H1 (cell line): ENCODE measurements around the gene F7. TPM values are rescaled to one million over a fixed set of nuclear protein-coding genes. Genes with fewer than 3 reads are reported as not detected.

ENCODE experiments used
- CTCF ChIA-PET: fragments of 300-600 bp; sonication (Branson Sonifier 250); formaldehyde crosslinking; loops from one replicate; lab custom pipeline; 2021; ENCODE audit not compliant: partially characterized antibody; lab: Charles Lee
- POLR2A ChIA-PET: fragments of 300-600 bp; sonication (Branson Sonifier 250); formaldehyde crosslinking; loops from one replicate; lab custom pipeline; 2021; ENCODE audit warnings: inconsistent platforms; ENCODE audit not compliant: partially characterized antibody; lab: Charles Lee
- DNase-seq, 2 experiments: peaks; one replicate each; pipeline versions ENCODE4 v3.0.0 to v3.0.0-alpha.2; 2010 to 2022; ENCODE audit warnings: low spot score in 2 of 2, low read depth in 1 of 2, mixed read lengths in 1 of 2
- FAIRE-seq: peaks from 2 replicates; lab custom pipeline; 2011; peaks lifted over from hg19 to GRCh38; lab: Jason Lieb, UNC
- H2AFZ ChIP-seq: 2 replicates; pipeline ENCODE4 v1.8.1; 2012; ENCODE audit warnings: low read length, inconsistent platforms
- H2AK5ac ChIP-seq: 2 replicates; pipeline ENCODE4 v1.6.1; 2013; ENCODE audit warnings: low read depth, low read length
- H2BK120ac ChIP-seq: replicated peaks from 2 replicates; pipeline ENCODE3; 2013; ENCODE audit warnings: low read depth, low read length, inconsistent platforms
- H2BK12ac ChIP-seq: 2 replicates; pipeline ENCODE4 v1.6.1; 2013; ENCODE audit warnings: low read depth, low read length
- H2BK15ac ChIP-seq: 2 replicates; pipeline ENCODE4 v1.6.1; 2013; ENCODE audit warnings: low read length
- H2BK20ac ChIP-seq: 2 replicates; pipeline ENCODE4 v1.6.1; 2013; ENCODE audit warnings: low read length
- H2BK5ac ChIP-seq: 2 replicates; pipeline ENCODE4 v1.6.1; 2013; ENCODE audit warnings: low read depth, low read length
- H3K14ac ChIP-seq: 2 replicates; pipeline ENCODE4 v1.6.1; 2013; ENCODE audit warnings: inconsistent platforms; ENCODE audit not compliant: insufficient read length
- H3K18ac ChIP-seq: 2 replicates; pipeline ENCODE4 v1.6.1; 2013; ENCODE audit warnings: low read length; ENCODE audit errors: extremely low read depth
- H3K23ac ChIP-seq: 2 replicates; pipeline ENCODE4 v1.6.1; 2013; ENCODE audit warnings: inconsistent platforms; ENCODE audit not compliant: insufficient read length
- H3K23me2 ChIP-seq: 2 replicates; pipeline ENCODE4 v1.6.1; 2013; ENCODE audit warnings: low read depth, low read length
- H3K27ac ChIP-seq: 2 replicates; pipeline ENCODE4 v1.6.1; 2011; ENCODE audit warnings: low read depth, low read length, inconsistent platforms
- H3K27me3 ChIP-seq, 4 experiments: replicated peaks in 1 of 4; 1 replicate in 1 of 4; 2 replicates in 3 of 4; pipeline versions ENCODE4 v1.6.1 to v1.8.1; 2011 to 2013; ENCODE audit warnings: low read length in 3 of 4, mild to moderate bottlenecking in 3 of 4, inconsistent platforms in 2 of 4, mixed read lengths in 2 of 4, moderate library complexity in 1 of 4; ENCODE audit not compliant: control insufficient read depth in 3 of 4, insufficient read depth in 3 of 4; ENCODE audit errors: extremely low read depth in 1 of 4
- H3K36me3 ChIP-seq, 4 experiments: 2 replicates each; pipeline versions ENCODE4 v1.6.1 to v1.8.1; 2011 to 2013; ENCODE audit warnings: mild to moderate bottlenecking in 4 of 4, low read length in 3 of 4, moderate library complexity in 2 of 4, control low read depth in 1 of 4, inconsistent platforms in 1 of 4; ENCODE audit not compliant: insufficient read depth in 4 of 4, control insufficient read depth in 2 of 4
- H3K4ac ChIP-seq: replicated peaks from 2 replicates; pipeline ENCODE3; 2013; ENCODE audit warnings: low read length, low read depth, mixed read lengths, inconsistent platforms; ENCODE audit not compliant: insufficient read length
- H3K4me1 ChIP-seq, 4 experiments: replicated peaks in 1 of 4; 1 replicate in 1 of 4; 2 replicates in 3 of 4; pipeline versions ENCODE4 v1.6.1 to v1.8.1; 2011 to 2013; ENCODE audit warnings: low read length in 3 of 4, inconsistent platforms in 2 of 4, mixed read lengths in 1 of 4; ENCODE audit not compliant: insufficient read depth in 4 of 4, control insufficient read depth in 3 of 4
- H3K4me2 ChIP-seq, 2 experiments: 2 replicates each; pipeline versions ENCODE4 v1.6.1 to v1.8.1; 2011 to 2013; ENCODE audit warnings: low read depth in 2 of 2, low read length in 2 of 2, control low read depth in 1 of 2, inconsistent platforms in 1 of 2, mild to moderate bottlenecking in 1 of 2; ENCODE audit not compliant: insufficient read depth in 1 of 2
- H3K4me3 ChIP-seq, 4 experiments: fragments of 200-600, 300-600 bp in 1 of 4; sonication (generic), shearing (Covaris generic), sonication (Bioruptor Twin) in 1 of 4; 2 replicates each; pipeline versions ENCODE4 v1.5.1 to v1.8.1; 2011 to 2016; ENCODE audit warnings: low read length in 4 of 4, low read depth in 3 of 4, control low read depth in 2 of 4, inconsistent platforms in 2 of 4, mild to moderate bottlenecking in 2 of 4, mixed read lengths in 1 of 4, moderate library complexity in 1 of 4; ENCODE audit not compliant: insufficient read depth in 2 of 4; ENCODE audit errors: extremely low read depth in 1 of 4
- H3K56ac ChIP-seq: replicated peaks from 2 replicates; pipeline ENCODE3; 2013; ENCODE audit warnings: low read depth, mild to moderate bottlenecking, mixed read lengths, low read length, inconsistent platforms; ENCODE audit not compliant: insufficient read length
- H3K79me1 ChIP-seq: 2 replicates; pipeline ENCODE4 v1.6.1; 2013; ENCODE audit warnings: low read depth, low read length, control low read depth
- H3K79me2 ChIP-seq, 2 experiments: 2 replicates each; pipeline versions ENCODE4 v1.6.1 to v1.8.1; 2012 to 2013; ENCODE audit warnings: low read length in 2 of 2, mild to moderate bottlenecking in 2 of 2, inconsistent platforms in 1 of 2; ENCODE audit not compliant: insufficient read depth in 2 of 2, control insufficient read depth in 1 of 2
- H3K9ac ChIP-seq, 4 experiments: replicated peaks in 1 of 4; 1 replicate in 1 of 4; 2 replicates in 3 of 4; pipeline versions ENCODE4 v1.6.1 to v1.8.1; 2011 to 2013; ENCODE audit warnings: low read depth in 3 of 4, low read length in 3 of 4, control low read depth in 2 of 4, mild to moderate bottlenecking in 2 of 4, moderate library complexity in 2 of 4, inconsistent platforms in 1 of 4; ENCODE audit errors: extremely low read depth in 1 of 4
- H3K9me3 ChIP-seq, 2 experiments: 2 replicates each; pipeline versions ENCODE4 v1.6.1 to v1.8.1; 2012 to 2013; ENCODE audit warnings: mild to moderate bottlenecking in 2 of 2, moderate library complexity in 2 of 2, control low read depth in 1 of 2, inconsistent platforms in 1 of 2, low read depth in 1 of 2, low read length in 1 of 2, mixed read lengths in 1 of 2; ENCODE audit not compliant: insufficient read depth in 2 of 2
- H4K20me1 ChIP-seq, 2 experiments: replicated peaks in 1 of 2; 2 replicates each; pipeline versions ENCODE3 to v1.8.1; 2011 to 2013; ENCODE audit warnings: inconsistent platforms in 2 of 2, low read length in 2 of 2, mild to moderate bottlenecking in 1 of 2; ENCODE audit not compliant: insufficient read depth in 2 of 2, control insufficient read depth in 1 of 2
- H4K5ac ChIP-seq: 2 replicates; pipeline ENCODE4 v1.6.1; 2013; ENCODE audit warnings: low read length, low read depth, mixed read lengths, inconsistent platforms; ENCODE audit not compliant: insufficient read length
- H4K8ac ChIP-seq: 2 replicates; pipeline ENCODE4 v1.8.0; 2013; ENCODE audit warnings: mild to moderate bottlenecking, moderate library complexity, low read length, inconsistent platforms; ENCODE audit not compliant: insufficient read depth; ENCODE audit errors: extremely low read depth
- H4K91ac ChIP-seq: replicated peaks from 2 replicates; pipeline ENCODE3; 2013; ENCODE audit warnings: low read length, mixed read lengths, inconsistent platforms; ENCODE audit not compliant: insufficient read length
- ZNF274 ChIP-seq: IDR thresholded peaks from 2 replicates; pipeline ENCODE4 v1.7.0; 2012; ENCODE audit warnings: low read length, borderline replicate concordance; ENCODE audit errors: extremely low read depth
- WGBS, 2 experiments: shearing (Covaris generic) in 1 of 2; methylation state at CpG; one replicate each; pipeline versions ENCODE4 v1.1.6 to v1.1.7; 2013 to 2015; ENCODE audit warnings: low lambda C conversion rate in 2 of 2, mixed read lengths in 2 of 2, inconsistent platforms in 1 of 2, low coverage in 1 of 2, missing lambda C conversion rate in 1 of 2; ENCODE audit not compliant: insufficient replicate concordance in 2 of 2, insufficient coverage in 1 of 2, insufficient read length in 1 of 2; ENCODE audit errors: extremely low coverage in 1 of 2, missing lambda C conversion rate in 1 of 2; 5-methylcytosine and 5-hydroxymethylcytosine counted together
- polyA plus RNA-seq, 7 experiments: library from polyadenylated mRNA; depleted of rRNA in 3 of 7; stranded (reverse) in 5 of 7; unstranded in 2 of 7; fragments of >200 nt in 5 of 7; fragments of 200-250 nt in 2 of 7; gene quantifications; 1 replicate in 5 of 7; 2 replicates in 1 of 7; 4 replicates in 1 of 7; pipeline versions ENCODE4 v1.2.1 to v1.2.3, GENCODE V29; 2011 to 2013; ENCODE audit warnings: missing spikeins in 2 of 7, mixed read lengths in 2 of 7
- total RNA-seq: library from RNA; stranded (reverse); fragmentation: NEBNext Ultra II Directional; extraction: Animal tissue kit (Norgen Biotek cat#: 25700); gene quantifications from 2 replicates; pipeline ENCODE4 v1.2.1, GENCODE V29; 2021

The F7 gene
- total and polyA plus RNA-seq, 2 of the 8 experiments (the other 6 are each of a cell fraction or from before 2014, with no cell fraction given): 0.43 to 0.98 TPM

DNA sequence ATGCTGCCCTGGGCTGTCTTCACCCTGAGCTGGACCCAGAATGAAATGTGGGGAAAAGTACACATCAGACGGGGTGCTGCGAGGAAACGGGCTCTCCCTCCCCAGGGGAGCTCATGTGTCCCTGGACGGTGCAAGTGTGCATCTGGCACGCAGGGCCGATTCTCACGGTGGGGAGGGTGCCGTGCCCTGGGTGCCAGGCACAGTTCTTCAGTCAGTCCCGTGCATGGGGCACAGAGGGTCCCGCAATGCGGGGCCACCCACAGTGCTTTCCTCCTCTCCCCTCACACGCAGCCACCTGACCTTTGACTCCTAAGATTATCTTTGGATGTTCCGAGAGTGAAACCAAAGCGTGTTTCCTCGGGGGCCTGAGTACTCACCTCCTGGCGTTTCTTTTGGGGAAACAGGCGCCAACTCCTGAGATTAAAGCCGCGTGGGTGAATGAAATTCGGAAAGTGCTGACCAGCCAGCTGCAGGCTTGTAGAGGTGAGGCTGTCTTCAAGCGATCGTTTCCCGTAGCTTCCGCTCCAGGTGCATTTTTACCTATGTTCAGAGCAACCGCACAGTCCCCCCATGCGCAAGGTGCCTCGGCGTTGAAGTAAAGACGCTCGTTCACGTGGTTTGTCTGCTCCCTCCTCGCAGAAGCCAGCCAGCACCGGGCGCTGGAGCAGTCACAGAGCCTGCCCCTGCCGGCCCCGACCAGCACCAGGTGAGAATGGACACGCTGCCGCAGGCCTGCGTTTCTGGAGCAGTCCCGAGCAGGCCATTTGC lies 17.5 kb upstream of the F7 start:
- CTCF ChIA-PET: interaction anchor here (0.6 to 4.3 kb wide), 12 partner anchors 9 to 656 kb away, joined by 3 to 30 read pairs (median 7); partner anchors contain the start of gene F10
- 93% methylated on average over 40 of the region's 40 CpGs; no CpG with 5 or more reads in 1 of the 2 experiments for WGBS, 2 experiments
- peaks cover 3 to 8% (median 4%) of the 10 kb centered on the region in 4 experiments; a peak in 4 of 8 replicates for H3K36me3 ChIP-seq
- H3K79me2 ChIP-seq: no peaks in the 10 kb centered on the region
- H3K4me1 ChIP-seq: peaks cover 0 to 6% (median 4%) of the 10 kb centered on the region in 4 experiments; a peak in 2 of 7 replicates
- no peaks in the 10 kb centered on the region for H3K27me3 ChIP-seq
- no peak overlapping the region for H3K23ac ChIP-seq
- no peak overlapping the region for H3K4ac ChIP-seq
- no peak overlapping the region for H2BK15ac ChIP-seq
- H2BK120ac ChIP-seq: no peak overlapping the region
- H3K9ac ChIP-seq: no peak overlapping the region
- POLR2A ChIA-PET: no interaction called here
- H4K20me1 ChIP-seq: no peaks in the 10 kb centered on the region
- H3K14ac ChIP-seq: no peak overlapping the region
- DNase-seq (no peak), FAIRE-seq (no peak)
- no peak overlapping the region for H3K27ac ChIP-seq
- peaks cover 2% of the 10 kb centered on the region; the same call in 1 of the 2 replicates for H3K23me2 ChIP-seq
- H2AFZ ChIP-seq: no peak overlapping the region
- no peak overlapping the region for H3K56ac ChIP-seq
- H4K91ac ChIP-seq: no peak overlapping the region
- H2BK12ac ChIP-seq: no peak overlapping the region
- no peak overlapping the region for H2BK20ac ChIP-seq
- H4K5ac ChIP-seq: no peak overlapping the region
- H3K79me1 ChIP-seq: no peaks in the 10 kb centered on the region
- H2AK5ac ChIP-seq: no peak overlapping the region
- H3K4me3 ChIP-seq: no peak overlapping the region
- no peak overlapping the region for H4K8ac ChIP-seq
- H2BK5ac ChIP-seq: no peak overlapping the region
- no peak overlapping the region for H3K18ac ChIP-seq
- no peak overlapping the region for H3K4me2 ChIP-seq
- H3K9me3 ChIP-seq: no peaks in the 10 kb centered on the region
- TF ChIP-seq ZNF274: no peak
